ENCODE data around the gene ELL. TPM values are rescaled to one million over a fixed set of nuclear protein-coding genes. Genes with fewer than 3 reads are reported as not detected.

ELL gene
- polyA plus RNA-seq, 1 of the 3 experiments (the other 2 are of a cell fraction), result 7.4 TPM

- ChIA-PET CTCF (interaction anchor here (0.9 to 13.5 kb wide), 4 partner anchors 11 to 400 kb away, joined by 3 to 215 read pairs (median 4); no protein-coding TSS in a partner anchor), POLR2A (no interaction called here)
- Histone ChIP-seq H3F3A (replicated peaks; ENCODE audit: insufficient read depth) (peaks cover 5% of the 10 kb centered on the region), H3K4me3 (ENCODE audit: low read depth in 2 of 2, low read length in 1 of 2) (no peak overlapping the region), H3K9me2 (no peaks in the 10 kb centered on the region), H3K27ac (ENCODE audit: low read depth in 2 of 2, low read length in 1 of 2) (no peak overlapping the region), H4K20me1 (ENCODE audit: insufficient read depth) (peaks cover 3% of the 10 kb centered on the region), H3K79me2 (ENCODE audit: insufficient read depth) (0 out of 2 replicates have a peak, but pooled peaks cover 3% of the 10 kb centered on the region), H3K36me3 (replicated peaks in 1 of 2; ENCODE audit: control insufficient read depth in 1 of 2, insufficient read depth in 2 of 2, low read length in 1 of 2) (peaks cover 7 to 46% of the 10 kb centered on the region in 2 experiments), H3K9me3 (no peaks in the 10 kb centered on the region), H3K27me3 (ENCODE audit: insufficient read depth) (no peaks in the 10 kb centered on the region), H2AFZ (ENCODE audit: low read depth) (no peak overlapping the region), H3K4me1 (ENCODE audit: control insufficient read depth in 1 of 2, insufficient read depth in 2 of 2, low read depth in 1 of 2, low read length in 1 of 2) (peaks cover 0 to 2% of the 10 kb centered on the region in 2 experiments; a peak in 1 of 4 replicates), H3K9ac (no peak overlapping the region), H3K4me2 (no peak overlapping the region)
- TF ChIP-seq RXRA (IDR thresholded peaks at IDR 0.05; ENCODE audit: borderline replicate concordance, low read depth) (no peak), RCOR1 (IDR thresholded peaks at IDR 0.05; ENCODE audit: low read length) (no peak), PBX3 (IDR thresholded peaks at IDR 0.05) (no peak), SIN3A (IDR thresholded peaks at IDR 0.05; ENCODE audit: borderline replicate concordance, low read depth, low read length) (no peak), YY1 (IDR thresholded peaks at IDR 0.05; ENCODE audit: low read depth) (no peak), FOXJ3 (CRISPR knock-in tag; IDR thresholded peaks at IDR 0.05) (no peak), EP300 (IDR thresholded peaks at IDR 0.05; ENCODE audit: borderline replicate concordance in 1 of 2, low read depth in 1 of 2, low read length in 1 of 2) (no peak), FOXM1 (IDR thresholded peaks at IDR 0.05; ENCODE audit: low read depth) (no peak), TCF12 (IDR thresholded peaks at IDR 0.05) (no peak), RFX5 (IDR thresholded peaks at IDR 0.05; ENCODE audit: low read length) (no peak), CHD2 (IDR thresholded peaks at IDR 0.05; ENCODE audit: low read length, partially characterized antibody) (no peak), USF2 (IDR thresholded peaks at IDR 0.05; ENCODE audit: borderline replicate concordance, low read depth, low read length) (no peak), FOSL2 (IDR thresholded peaks at IDR 0.05; ENCODE audit: borderline replicate concordance, low read depth) (no peak), RAD21 (IDR thresholded peaks at IDR 0.05; ENCODE audit: low read length) (no peak), GABPA (IDR thresholded peaks at IDR 0.05; ENCODE audit: low read depth) (no peak), TEAD4 (IDR thresholded peaks at IDR 0.05; ENCODE audit: borderline replicate concordance, insufficient read depth) (no peak)
- TF ChIP-seq, protein P1, sequence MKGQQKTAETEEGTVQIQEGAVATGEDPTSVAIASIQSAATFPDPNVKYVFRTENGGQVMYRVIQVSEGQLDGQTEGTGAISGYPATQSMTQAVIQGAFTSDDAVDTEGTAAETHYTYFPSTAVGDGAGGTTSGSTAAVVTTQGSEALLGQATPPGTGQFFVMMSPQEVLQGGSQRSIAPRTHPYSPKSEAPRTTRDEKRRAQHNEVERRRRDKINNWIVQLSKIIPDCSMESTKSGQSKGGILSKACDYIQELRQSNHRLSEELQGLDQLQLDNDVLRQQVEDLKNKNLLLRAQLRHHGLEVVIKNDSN (IDR thresholded peaks at IDR 0.05; ENCODE audit: borderline replicate concordance, low read depth), result no peak
- TF ChIP-seq, protein P2, sequence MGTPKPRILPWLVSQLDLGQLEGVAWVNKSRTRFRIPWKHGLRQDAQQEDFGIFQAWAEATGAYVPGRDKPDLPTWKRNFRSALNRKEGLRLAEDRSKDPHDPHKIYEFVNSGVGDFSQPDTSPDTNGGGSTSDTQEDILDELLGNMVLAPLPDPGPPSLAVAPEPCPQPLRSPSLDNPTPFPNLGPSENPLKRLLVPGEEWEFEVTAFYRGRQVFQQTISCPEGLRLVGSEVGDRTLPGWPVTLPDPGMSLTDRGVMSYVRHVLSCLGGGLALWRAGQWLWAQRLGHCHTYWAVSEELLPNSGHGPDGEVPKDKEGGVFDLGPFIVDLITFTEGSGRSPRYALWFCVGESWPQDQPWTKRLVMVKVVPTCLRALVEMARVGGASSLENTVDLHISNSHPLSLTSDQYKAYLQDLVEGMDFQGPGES (IDR thresholded peaks at IDR 0.05; ENCODE audit: low read depth, low read length), result no peak
- no peak for DNase-seq
- WGBS (ENCODE audit: low lambda C conversion rate), result 95% methylated on average over 4 of the region's 12 CpGs
Observed at GRCh38 chr19:18446811-18447359, 75.0 kb downstream of the ELL start.
